Esophagus squamous epithelium (tissue), 5 donors: ENCODE measurements around the gene PXN. TPM values are rescaled to one million over a fixed set of nuclear protein-coding genes. Genes with fewer than 3 reads are reported as not detected.
"Not testable (repeated sequence)": the region's sequence is repeated elsewhere in the genome, so short reads cannot be mapped to it uniquely, and the experiment has no call there.

Experiments used
- DNase-seq: peaks from one replicate; lab custom pipeline; 2025; lab: John Stamatoyannopoulos, UW
- H3K27ac ChIP-seq, 4 donors: fragments of 200-600 bp; sonication (generic); one replicate each; pipeline ENCODE4 v1.5.1; 2016 to 2019; ENCODE audit warnings: mild to moderate bottlenecking in 1 of 4
- H3K27me3 ChIP-seq, 4 donors: fragments of 200-600 bp; sonication (generic); 1 replicate in 3 of 4; 2 replicates in 1 of 4; pipeline versions ENCODE4 v1.5.1 to v1.6.0; 2017 to 2021; ENCODE audit warnings: antibody characterized with exemption in 1 of 4
- H3K36me3 ChIP-seq, 3 donors: fragments of 200-600 bp; sonication (generic); one replicate each; pipeline ENCODE4 v1.5.1; 2016 to 2019
- H3K4me1 ChIP-seq, 3 donors: fragments of 200-600 bp; sonication (generic); one replicate each; pipeline ENCODE4 v1.5.1; 2017 to 2019
- H3K4me3 ChIP-seq, 4 donors: fragments of 200-600 bp; sonication (generic); 1 replicate in 3 of 4; 2 replicates in 1 of 4; pipeline ENCODE4 v1.5.1; 2016 to 2019; ENCODE audit warnings: mild to moderate bottlenecking in 2 of 4, moderate library complexity in 1 of 4
- H3K9me3 ChIP-seq, 3 donors: fragments of 200-600 bp; sonication (generic); one replicate each; pipeline ENCODE4 v1.5.1; 2016 to 2019
- CTCF ChIP-seq, 6 experiments: fragments of 450-650 bp in 4 of 6; fragments of 200-600 bp in 2 of 6; sonication (generic) in 2 of 6; IDR thresholded peaks; one replicate each; pipeline ENCODE4 v1.5.1; 2016 to 2019; ENCODE audit warnings: antibody characterized with exemption in 6 of 6, mild to moderate bottlenecking in 4 of 6, moderate library complexity in 4 of 6
- POLR2A ChIP-seq, 4 donors: fragments of 450-650 bp; IDR thresholded peaks; one replicate each; pipeline ENCODE4 v1.6.1; 2017; ENCODE audit warnings: antibody characterized with exemption in 4 of 4, mild to moderate bottlenecking in 4 of 4, moderate library complexity in 3 of 4
- WGBS, 2 donors: methylation state at CpG; one replicate each; pipeline ENCODE4 v1.1.5; 2018; 5-methylcytosine and 5-hydroxymethylcytosine counted together
- intact Hi-C: fragments of 100-400 bp; cut with DNase I; formaldehyde crosslinking; loops from one replicate; pipeline ENCODE4 v1.15.0; 2022
- total RNA-seq, 4 donors: library from RNA; depleted of rRNA; stranded (reverse); fragments of >200 nt; gene quantifications; one replicate each; pipeline ENCODE4 v1.1.0, GENCODE V29; 2016
- donor health status: DM: yes; HTN: yes; CAD: no.

Gene PXN
- total RNA-seq, 4 donors from 2014 or later = 18.2 to 44.4 (median 21.4) TPM

- H3K27me3 ChIP-seq = no peaks in the 10 kb centered on the region
- intact Hi-C loops = no loop called here
- TF ChIP-seq POLR2A (IDR thresholded peaks at IDR 0.05) = no peak
- no peak for TF ChIP-seq CTCF (IDR thresholded peaks at IDR 0.05)
- peaks cover 41 to 97% (median 83%) of the 10 kb centered on the region in 3 donors for H3K4me1 ChIP-seq
- 84 to 87% methylated on average over 2 of the region's 2 CpGs for WGBS, 2 donors
- H3K9me3 ChIP-seq = no peaks in the 10 kb centered on the region
- H3K36me3 ChIP-seq = no peaks in the 10 kb centered on the region
- H3K27ac ChIP-seq = peak overlapping the region in 3 of 4 donors; percentile 77 to 85 (median 84)
- no peak overlapping the region for H3K4me3 ChIP-seq
- no peak for DNase-seq
These were observed 25.6 kb downstream of the PXN start for GRCh38 chr12:120239776-120240494.

GRCh38 chr12:120238839-120239445 is 26.6 kb downstream of the PXN start:
- DNase-seq = no peak
- Histone ChIP-seq H3K27ac (peak overlapping the region; percentile 68 to 89 (median 84)), H3K4me1 (peaks cover 50 to 100% (median 91%) of the 10 kb centered on the region in 3 donors), H3K9me3 (no peaks in the 10 kb centered on the region), H3K36me3 (no peaks in the 10 kb centered on the region), H3K27me3 (no peaks in the 10 kb centered on the region), H3K4me3 (no peak overlapping the region)
- intact Hi-C loops = no loop called here
- no peak for TF ChIP-seq POLR2A (IDR thresholded peaks at IDR 0.05)
- TF ChIP-seq CTCF (IDR thresholded peaks at IDR 0.05) = no peak
- WGBS, 2 donors = 45 to 81% methylated on average over 3 to 5 of the region's 12 CpGs

GRCh38 chr12:120238217-120238616 is 27.3 kb downstream of the PXN start:
- H3K9me3 ChIP-seq = no peaks in the 10 kb centered on the region
- H3K4me1 ChIP-seq = peaks cover 57 to 100% (median 92%) of the 10 kb centered on the region in 3 donors
- H3K4me3 ChIP-seq = peak overlapping the region in 1 of 4 donors; percentile 5
- peak overlapping the region; percentile 68 to 89 (median 84) for H3K27ac ChIP-seq
- H3K27me3 ChIP-seq = no peaks in the 10 kb centered on the region
- intact Hi-C loops = no loop called here
- H3K36me3 ChIP-seq = no peaks in the 10 kb centered on the region
- 44% methylated on average over 5 to 6 of the region's 9 CpGs for WGBS, 2 donors
- TF ChIP-seq POLR2A (IDR thresholded peaks at IDR 0.05) (no peak), CTCF (IDR thresholded peaks at IDR 0.05) (no peak)
- DNase-seq = no peak

DNA sequence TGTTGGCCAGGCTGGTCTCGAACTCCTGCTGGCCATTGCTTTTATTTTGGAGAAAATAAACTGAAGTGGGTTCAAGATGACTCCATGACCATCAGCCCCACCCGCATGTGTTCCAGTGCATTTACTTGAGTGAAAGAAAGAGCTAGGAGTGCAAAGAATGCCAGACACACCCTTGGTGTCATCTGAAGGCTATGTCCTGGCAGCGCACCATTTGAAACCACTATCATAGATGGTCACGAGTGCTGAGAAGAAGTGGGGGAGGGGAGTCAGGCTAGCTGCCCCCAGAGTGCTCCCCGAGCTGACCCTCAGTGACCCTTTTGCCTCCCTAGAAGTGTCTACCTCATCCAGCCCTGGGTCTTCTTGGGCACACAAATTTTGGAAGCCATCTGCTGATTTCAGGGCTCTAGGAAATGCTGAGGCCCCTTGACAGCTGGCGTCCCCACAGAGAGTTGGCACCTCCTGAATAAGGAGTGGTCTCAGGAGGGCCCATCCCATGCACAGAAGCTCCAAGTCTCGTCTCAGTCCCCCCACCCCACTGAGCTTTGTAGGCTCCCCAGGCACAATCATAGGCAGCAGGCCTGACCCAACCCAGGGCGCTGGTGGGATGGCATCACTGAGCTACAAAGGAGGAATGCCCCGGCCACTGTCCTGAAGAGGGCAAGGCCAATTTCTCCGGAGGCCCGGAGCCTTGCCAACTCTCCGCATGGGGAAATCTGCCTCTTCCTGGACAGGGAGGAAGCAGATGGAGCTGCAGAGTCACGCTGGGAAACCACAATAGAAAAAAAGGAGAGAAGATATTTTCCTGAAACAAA is 28.0 kb downstream of the PXN start:
- intact Hi-C loops = no loop called here
- Histone ChIP-seq H3K27me3 (no peaks in the 10 kb centered on the region), H3K4me3 (peak overlapping the region in 1 of 4 donors; percentile 5), H3K27ac (peak overlapping the region; percentile 68 to 89 (median 84)), H3K9me3 (no peaks in the 10 kb centered on the region), H3K4me1 (peaks cover 64 to 100% (median 98%) of the 10 kb centered on the region in 3 donors), H3K36me3 (no peaks in the 10 kb centered on the region)
- no peak for DNase-seq
- 33 to 50% methylated on average over 7 to 9 of the region's 13 CpGs for WGBS, 2 donors
- TF ChIP-seq POLR2A (IDR thresholded peaks at IDR 0.05) (no peak), CTCF (IDR thresholded peaks at IDR 0.05) (no peak)

DNA sequence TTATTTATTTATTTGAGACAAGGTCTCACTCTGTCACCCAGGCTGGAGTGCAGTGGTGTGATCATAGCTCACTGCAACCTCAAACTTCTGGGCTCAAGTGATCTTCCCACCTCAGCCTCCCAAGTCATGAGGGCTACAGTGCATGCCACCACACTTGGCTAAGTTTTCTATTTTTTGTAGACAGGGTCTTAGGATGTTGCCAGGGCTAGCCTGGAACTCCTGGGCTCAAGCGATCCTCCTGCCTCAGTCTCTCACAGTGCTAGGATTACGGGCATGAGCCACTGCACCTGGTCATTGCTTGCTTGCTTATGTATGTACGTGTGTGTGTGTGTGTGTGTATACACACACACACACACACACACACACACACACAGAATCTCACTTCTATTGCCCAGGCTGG is 28.7 kb downstream of the PXN start:
- H3K9me3 ChIP-seq, H3K27me3 ChIP-seq, H3K4me3 ChIP-seq, DNase-seq, H3K36me3 ChIP-seq, intact Hi-C loops: not testable (repeated sequence)
- Histone ChIP-seq H3K4me1 (peaks cover 70 to 100% (median 100%) of the 10 kb centered on the region in 3 donors), H3K27ac (peak overlapping the region; percentile 27 to 89 (median 84))
- WGBS, 2 donors = 87% methylated on average over 3 of the region's 3 CpGs; no CpG with 5 or more reads in 1 of the 2 donors
